GM12891 (cell line): ENCODE measurements around the gene CLCNKA.

Experiments
- POLR2A ChIP-seq: IDR thresholded peaks from 2 replicates; pipeline ENCODE4 v1.6.1; 2011; ENCODE audit warnings: low read depth, low read length, control low read depth
- POLR2AphosphoS5 ChIP-seq: IDR thresholded peaks from 2 replicates; pipeline ENCODE4 v1.6.1; 2011; ENCODE audit warnings: low read depth, low read length, control low read depth

DNA sequence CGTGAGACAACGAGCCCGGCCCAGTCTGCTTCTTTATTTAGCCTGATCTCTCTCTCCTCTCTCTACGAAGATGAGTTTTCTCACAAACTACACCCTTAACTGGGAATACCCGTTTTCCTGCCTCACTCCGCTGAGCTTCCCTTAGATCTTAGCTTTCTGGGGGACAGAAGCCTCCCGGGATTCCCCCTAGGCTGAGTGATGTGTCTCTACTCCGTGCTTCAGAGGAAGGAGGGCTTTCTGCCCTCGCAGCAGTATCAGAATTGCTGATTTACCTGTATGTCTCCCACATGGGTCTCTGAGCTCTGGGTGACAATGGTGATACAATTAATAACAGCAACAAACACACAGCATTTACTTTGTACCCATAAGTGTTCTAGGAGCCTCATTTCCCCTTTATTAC is 47.0 kb upstream of the CLCNKA start:
- TF ChIP-seq POLR2AphosphoS5, result no peak
- peak; percentile 5; the same call in 1 of the 2 replicates for TF ChIP-seq POLR2A
